K562 (cell line): ENCODE data around the gene ELF2. TPM values are rescaled to one million over a fixed set of nuclear protein-coding genes. Genes with fewer than 3 reads are reported as not detected.

Source experiments
- DMBX1 ChIP-seq: fragments of 250-450 bp; sonication (Bioruptor Pico); IDR thresholded peaks from 2 replicates; pipeline ENCODE4 v1.8.0; 2022; ENCODE audit warnings: inconsistent platforms, mild to moderate bottlenecking, moderate library complexity, borderline replicate concordance
- EGR1 ChIP-seq: fragments of 450-650 bp; conservative IDR thresholded peaks from 2 replicates; pipeline ENCODE4 v1.6.1; 2017; ENCODE audit warnings: mild to moderate bottlenecking
- GTF2E2 ChIP-seq: fragments of 200-800 bp; sonication (Bioruptor generic); IDR thresholded peaks from 2 replicates; pipeline ENCODE4 v1.6.1; 2016; ENCODE audit warnings: missing genetic modification characterization, missing compliant biosample characterization
- HSF4 ChIP-seq: fragments of 250-450 bp; sonication (Bioruptor Pico); IDR thresholded peaks from 2 replicates; pipeline ENCODE4 v2.1.2; 2022; ENCODE audit warnings: mild to moderate bottlenecking, moderate library complexity, borderline replicate concordance
- KDM1A ChIP-seq, 2 experiments: fragments of 450-650 bp; IDR thresholded peaks; 2 replicates each; pipeline ENCODE4 v1.6.1; 2016; ENCODE audit warnings: mild to moderate bottlenecking in 2 of 2
- MCM7 ChIP-seq, 2 experiments: fragments of 450-650 bp; IDR thresholded peaks; 2 replicates each; pipeline ENCODE4 v1.6.1; 2016 to 2018
- NEUROD1 ChIP-seq: fragments of 150-350 bp; IDR thresholded peaks from 2 replicates; pipeline ENCODE4 v1.6.1; 2014; ENCODE audit warnings: borderline replicate concordance, low read length, low read depth; ENCODE audit not compliant: partially characterized antibody
- POLR3A ChIP-seq: IDR thresholded peaks from 2 replicates; pipeline ENCODE4 v1.6.1; 2011; ENCODE audit warnings: borderline replicate concordance, mild to moderate bottlenecking, moderate library complexity; ENCODE audit not compliant: insufficient read length, insufficient read depth; ENCODE audit errors: extremely low read depth
- PPARD ChIP-seq: fragments of 250-450 bp; sonication (Bioruptor Pico); IDR thresholded peaks from 2 replicates; pipeline ENCODE4 v1.8.0; 2022; ENCODE audit warnings: inconsistent platforms, mild to moderate bottlenecking, moderate library complexity
- PURB ChIP-seq: sonication (generic); formaldehyde crosslinking; IDR thresholded peaks from 2 replicates; pipeline ENCODE4 v1.9.0; 2021; ENCODE audit warnings: low read depth, mild to moderate bottlenecking, missing genetic modification reagents
- SAP30 ChIP-seq: fragments of 200-600 bp; sonication (generic); IDR thresholded peaks from 2 replicates; pipeline ENCODE4 v1.6.1; 2012; ENCODE audit warnings: borderline replicate concordance, low read depth, mild to moderate bottlenecking, moderate library complexity, low read length, control low read depth, inconsistent platforms; ENCODE audit not compliant: insufficient read depth, poor library complexity, severe bottlenecking
- SETDB1 ChIP-seq: IDR thresholded peaks from one replicate; pipeline ENCODE4 v1.6.1; 2012; ENCODE audit warnings: low read length, control low read depth, inconsistent platforms
- ZEB2 ChIP-seq: fragments of 450-650 bp; IDR thresholded peaks from 2 replicates; pipeline ENCODE4 v1.6.1; 2016
- ZNF12 ChIP-seq: sonication (generic); formaldehyde crosslinking; IDR thresholded peaks from 2 replicates; pipeline ENCODE4 v1.4.0; 2020; ENCODE audit warnings: mild to moderate bottlenecking, missing genetic modification reagents
- ZNF134 ChIP-seq: fragments of 250-450 bp; sonication (Bioruptor Pico); conservative IDR thresholded peaks from 2 replicates; pipeline ENCODE4 v1.4.0; 2020
- ZNF764 ChIP-seq: fragments of 250-450 bp; sonication (Bioruptor Pico); IDR thresholded peaks from 2 replicates; pipeline ENCODE4 v1.4.0; 2020; ENCODE audit warnings: low read depth, mild to moderate bottlenecking, moderate library complexity
- polyA plus RNA-seq, 8 experiments: library from polyadenylated mRNA; depleted of rRNA in 4 of 8; stranded (reverse) in 5 of 8; unstranded in 3 of 8; fragments of >200 nt; fragmentation: Nextera tagmentation in 2 of 8; fragmentation: Illumina TruSeq in 1 of 8; extraction: Ambion mirVana in 2 of 8; extraction: Trizol in 1 of 8; gene quantifications; 2 replicates each; pipeline versions ENCODE4 v1.2.1 to v1.2.3, GENCODE V29; 2011 to 2014; ENCODE audit warnings: inconsistent platforms in 1 of 8, missing spikeins in 1 of 8
- total RNA-seq, 7 experiments: library from RNA; depleted of rRNA in 6 of 7; stranded (reverse); fragments of >200 nt in 6 of 7; fragmentation: Illumina TruSeq in 2 of 7; extraction: Trizol in 2 of 7; gene quantifications; 2 replicates each; pipeline versions ENCODE4 v1.2.1 to v1.2.3, GENCODE V29; 2011 to 2021; ENCODE audit warnings: low replicate concordance in 1 of 7
- TF ChIP-seq, protein P1 (sequence below): fragments of 450-650 bp; IDR thresholded peaks from one replicate; pipeline ENCODE4 v1.6.1; 2018; ENCODE audit warnings: mild to moderate bottlenecking, moderate library complexity; ENCODE audit not compliant: partially characterized antibody
- TF ChIP-seq, protein P2 (sequence below): fragments of 250-450 bp; sonication (Bioruptor Pico); IDR thresholded peaks from 2 replicates; pipeline ENCODE4 v1.9.0; 2021; ENCODE audit warnings: mild to moderate bottlenecking, inconsistent platforms
- TF ChIP-seq, protein P3 (sequence below): fragments of 450-650 bp; IDR thresholded peaks from 2 replicates; pipeline ENCODE4 v1.7.0; 2016; ENCODE audit warnings: borderline replicate concordance
- TF ChIP-seq, protein P4 (sequence below): fragments of 450-650 bp; formaldehyde crosslinking; IDR thresholded peaks from 2 replicates; pipeline ENCODE4 v1.4.0; 2022; ENCODE audit warnings: missing genetic modification characterization

Gene ELF2
- total and polyA plus RNA-seq, 9 of the 15 experiments (the other 6 are each of a cell fraction or from before 2014, with no cell fraction given): 9.4 to 58.7 (median 41.6) TPM

DNA sequence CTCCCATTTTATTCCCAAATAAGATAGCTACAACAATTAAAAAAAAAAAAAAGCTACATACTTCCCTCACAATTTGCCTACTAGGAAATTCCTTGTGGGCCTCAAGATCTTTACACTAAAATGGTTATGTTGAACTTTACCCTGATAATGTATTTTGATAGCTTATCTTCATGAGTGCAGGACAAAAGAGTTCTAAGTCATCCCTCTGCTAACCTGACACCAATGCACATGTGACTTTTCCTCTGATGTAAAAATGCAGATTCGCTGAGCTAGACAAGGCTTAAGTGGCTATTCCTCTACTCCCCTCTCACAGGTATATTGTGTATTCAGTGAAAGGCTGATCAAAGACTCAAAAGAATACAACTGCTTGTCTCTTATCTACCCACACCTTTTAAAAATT, 22.5 kb downstream of the ELF2 start (continued):
- TF ChIP-seq POLR3A (no peak), HSF4 (CRISPR knock-in tag) (no peak), ZEB2 (peak; percentile 85), ZNF134 (CRISPR knock-in tag) (no peak), SAP30 (no peak), SETDB1 (no peak), NEUROD1 (no peak), ZNF764 (CRISPR knock-in tag) (no peak), EGR1 (no peak), PPARD (CRISPR knock-in tag) (no peak), PURB (no peak), MCM7 (IDR thresholded peaks at IDR 0.05) (no peak), KDM1A (IDR thresholded peaks at IDR 0.05) (peak; percentile 42 to 57; a peak in 2 of 4 replicates), DMBX1 (CRISPR knock-in tag) (no peak), ZNF12 (CRISPR knock-in tag) (no peak), GTF2E2 (no peak)
- TF ChIP-seq, protein P1, sequence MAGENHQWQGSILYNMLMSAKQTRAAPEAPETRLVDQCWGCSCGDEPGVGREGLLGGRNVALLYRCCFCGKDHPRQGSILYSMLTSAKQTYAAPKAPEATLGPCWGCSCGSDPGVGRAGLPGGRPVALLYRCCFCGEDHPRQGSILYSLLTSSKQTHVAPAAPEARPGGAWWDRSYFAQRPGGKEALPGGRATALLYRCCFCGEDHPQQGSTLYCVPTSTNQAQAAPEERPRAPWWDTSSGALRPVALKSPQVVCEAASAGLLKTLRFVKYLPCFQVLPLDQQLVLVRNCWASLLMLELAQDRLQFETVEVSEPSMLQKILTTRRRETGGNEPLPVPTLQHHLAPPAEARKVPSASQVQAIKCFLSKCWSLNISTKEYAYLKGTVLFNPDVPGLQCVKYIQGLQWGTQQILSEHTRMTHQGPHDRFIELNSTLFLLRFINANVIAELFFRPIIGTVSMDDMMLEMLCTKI: no peak
- TF ChIP-seq, protein P2, sequence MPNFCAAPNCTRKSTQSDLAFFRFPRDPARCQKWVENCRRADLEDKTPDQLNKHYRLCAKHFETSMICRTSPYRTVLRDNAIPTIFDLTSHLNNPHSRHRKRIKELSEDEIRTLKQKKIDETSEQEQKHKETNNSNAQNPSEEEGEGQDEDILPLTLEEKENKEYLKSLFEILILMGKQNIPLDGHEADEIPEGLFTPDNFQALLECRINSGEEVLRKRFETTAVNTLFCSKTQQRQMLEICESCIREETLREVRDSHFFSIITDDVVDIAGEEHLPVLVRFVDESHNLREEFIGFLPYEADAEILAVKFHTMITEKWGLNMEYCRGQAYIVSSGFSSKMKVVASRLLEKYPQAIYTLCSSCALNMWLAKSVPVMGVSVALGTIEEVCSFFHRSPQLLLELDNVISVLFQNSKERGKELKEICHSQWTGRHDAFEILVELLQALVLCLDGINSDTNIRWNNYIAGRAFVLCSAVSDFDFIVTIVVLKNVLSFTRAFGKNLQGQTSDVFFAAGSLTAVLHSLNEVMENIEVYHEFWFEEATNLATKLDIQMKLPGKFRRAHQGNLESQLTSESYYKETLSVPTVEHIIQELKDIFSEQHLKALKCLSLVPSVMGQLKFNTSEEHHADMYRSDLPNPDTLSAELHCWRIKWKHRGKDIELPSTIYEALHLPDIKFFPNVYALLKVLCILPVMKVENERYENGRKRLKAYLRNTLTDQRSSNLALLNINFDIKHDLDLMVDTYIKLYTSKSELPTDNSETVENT: no peak
- TF ChIP-seq, protein P3, sequence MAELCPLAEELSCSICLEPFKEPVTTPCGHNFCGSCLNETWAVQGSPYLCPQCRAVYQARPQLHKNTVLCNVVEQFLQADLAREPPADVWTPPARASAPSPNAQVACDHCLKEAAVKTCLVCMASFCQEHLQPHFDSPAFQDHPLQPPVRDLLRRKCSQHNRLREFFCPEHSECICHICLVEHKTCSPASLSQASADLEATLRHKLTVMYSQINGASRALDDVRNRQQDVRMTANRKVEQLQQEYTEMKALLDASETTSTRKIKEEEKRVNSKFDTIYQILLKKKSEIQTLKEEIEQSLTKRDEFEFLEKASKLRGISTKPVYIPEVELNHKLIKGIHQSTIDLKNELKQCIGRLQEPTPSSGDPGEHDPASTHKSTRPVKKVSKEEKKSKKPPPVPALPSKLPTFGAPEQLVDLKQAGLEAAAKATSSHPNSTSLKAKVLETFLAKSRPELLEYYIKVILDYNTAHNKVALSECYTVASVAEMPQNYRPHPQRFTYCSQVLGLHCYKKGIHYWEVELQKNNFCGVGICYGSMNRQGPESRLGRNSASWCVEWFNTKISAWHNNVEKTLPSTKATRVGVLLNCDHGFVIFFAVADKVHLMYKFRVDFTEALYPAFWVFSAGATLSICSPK: no peak
- TF ChIP-seq, protein P4, sequence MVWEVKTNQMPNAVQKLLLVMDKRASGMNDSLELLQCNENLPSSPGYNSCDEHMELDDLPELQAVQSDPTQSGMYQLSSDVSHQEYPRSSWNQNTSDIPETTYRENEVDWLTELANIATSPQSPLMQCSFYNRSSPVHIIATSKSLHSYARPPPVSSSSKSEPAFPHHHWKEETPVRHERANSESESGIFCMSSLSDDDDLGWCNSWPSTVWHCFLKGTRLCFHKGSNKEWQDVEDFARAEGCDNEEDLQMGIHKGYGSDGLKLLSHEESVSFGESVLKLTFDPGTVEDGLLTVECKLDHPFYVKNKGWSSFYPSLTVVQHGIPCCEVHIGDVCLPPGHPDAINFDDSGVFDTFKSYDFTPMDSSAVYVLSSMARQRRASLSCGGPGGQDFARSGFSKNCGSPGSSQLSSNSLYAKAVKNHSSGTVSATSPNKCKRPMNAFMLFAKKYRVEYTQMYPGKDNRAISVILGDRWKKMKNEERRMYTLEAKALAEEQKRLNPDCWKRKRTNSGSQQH (CRISPR knock-in tag): no peak
